ENCODE measurements around the gene BANF2.
"Not testable (repeated sequence)": the region's sequence is repeated elsewhere in the genome, so short reads cannot be mapped to it uniquely, and the experiment has no call there.

BANF2 gene

GRCh38 chr20:17766226-17766625 lies 66.5 kb downstream of the BANF2 start:
- no peak for DNase-seq (ENCODE audit: low read depth)

GRCh38 chr20:17767624-17768023 lies 67.9 kb downstream of the BANF2 start:
- DNase-seq (ENCODE audit: low read depth), result no peak

- DNase-seq (ENCODE audit: low read depth), result no peak
These were observed 68.5 kb downstream of the BANF2 start for GRCh38 chr20:17768271-17768670.

- not testable (repeated sequence) for DNase-seq (ENCODE audit: low read depth)
These were observed 70.0 kb downstream of the BANF2 start for GRCh38 chr20:17769716-17770115.

- DNase-seq (ENCODE audit: low read depth), result no peak
These were observed 71.6 kb downstream of the BANF2 start for GRCh38 chr20:17771206-17772004.

GRCh38 chr20:17772005-17772343 lies 72.2 kb downstream of the BANF2 start:
- DNase-seq (ENCODE audit: low read depth), result no peak

GRCh38 chr20:17773619-17774018 lies 73.9 kb downstream of the BANF2 start:
- no peak for DNase-seq (ENCODE audit: low read depth)

- DNase-seq (ENCODE audit: low read depth), result no peak
These were observed 75.8 kb downstream of the BANF2 start for GRCh38 chr20:17775600-17775999.

GRCh38 chr20:17776551-17776950 lies 76.8 kb downstream of the BANF2 start:
- DNase-seq (ENCODE audit: low read depth), result no peak

- DNase-seq (ENCODE audit: low read depth), result not testable (repeated sequence)
These were observed 79.2 kb downstream of the BANF2 start for GRCh38 chr20:17779011-17779410.

- no peak for DNase-seq (ENCODE audit: low read depth)
These were observed 83.0 kb downstream of the BANF2 start for GRCh38 chr20:17782768-17783167.

- DNase-seq (ENCODE audit: low read depth), result no peak
These were observed 83.9 kb downstream of the BANF2 start for GRCh38 chr20:17783671-17784070.

- no peak for DNase-seq (ENCODE audit: low read depth)
These were observed 85.2 kb downstream of the BANF2 start for GRCh38 chr20:17785007-17785406.
